GM15510 (cell line): ENCODE data around the gene CFAP46.

Experiments used
- POLR2A ChIP-seq: IDR thresholded peaks from 3 replicates; pipeline ENCODE4 v1.6.1; 2011; ENCODE audit warnings: borderline replicate concordance; ENCODE audit not compliant: insufficient read length; ENCODE audit errors: extremely low read depth

CFAP46 gene

DNA sequence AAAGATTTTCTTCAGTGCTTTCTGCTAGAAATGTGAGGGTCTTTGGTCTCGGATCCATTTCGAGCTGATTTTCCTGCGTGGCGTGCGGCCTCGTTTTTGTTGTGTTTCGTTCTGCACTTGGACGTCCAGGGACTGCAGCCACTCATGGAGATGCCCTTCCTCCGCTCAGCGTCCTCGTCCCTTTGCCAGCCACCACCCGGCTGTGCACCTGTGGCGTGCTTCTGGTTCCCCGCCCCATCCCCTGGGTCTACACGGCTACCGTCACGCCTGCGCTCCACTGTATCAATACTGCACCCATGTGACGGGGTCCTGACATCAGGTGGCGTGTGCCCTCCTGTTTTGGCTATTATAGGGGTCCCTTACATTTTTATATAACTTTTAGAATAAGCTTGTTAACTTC lies 113.7 kb downstream of the CFAP46 start:
- TF ChIP-seq POLR2A = no peak

DNA sequence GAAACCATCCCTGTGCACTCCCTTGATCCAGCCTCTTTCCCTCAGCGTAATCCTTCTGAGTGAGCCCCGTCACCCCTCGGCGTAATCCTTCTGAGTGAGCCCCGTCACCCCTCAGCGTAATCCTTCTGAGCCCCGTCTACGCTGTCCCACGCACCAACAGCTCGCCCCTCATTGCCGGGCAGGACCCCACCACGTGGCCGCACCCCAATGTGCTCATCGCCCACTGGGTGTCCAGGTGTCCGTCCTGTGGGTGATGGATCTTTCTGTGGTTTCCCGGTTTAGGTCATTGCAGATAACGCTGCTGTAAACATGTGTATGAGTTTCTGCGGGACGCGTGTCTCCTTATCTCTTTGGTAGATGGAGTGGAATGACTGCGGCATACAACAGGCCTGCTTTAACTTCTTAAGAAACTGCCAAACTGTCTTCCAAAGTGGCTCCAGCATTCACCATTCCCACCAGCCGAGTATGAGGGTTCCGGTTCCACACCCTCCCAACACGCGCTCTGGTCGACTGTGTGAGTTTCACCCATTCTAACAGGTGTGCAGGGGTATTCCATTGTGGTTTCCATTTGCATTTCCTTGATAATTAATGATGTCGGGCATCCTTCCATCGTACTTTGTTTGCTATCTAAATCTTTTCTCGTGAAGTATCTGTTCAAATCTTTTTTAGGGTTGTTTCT lies 114.4 kb downstream of the CFAP46 start:
- TF ChIP-seq POLR2A = no peak

DNA sequence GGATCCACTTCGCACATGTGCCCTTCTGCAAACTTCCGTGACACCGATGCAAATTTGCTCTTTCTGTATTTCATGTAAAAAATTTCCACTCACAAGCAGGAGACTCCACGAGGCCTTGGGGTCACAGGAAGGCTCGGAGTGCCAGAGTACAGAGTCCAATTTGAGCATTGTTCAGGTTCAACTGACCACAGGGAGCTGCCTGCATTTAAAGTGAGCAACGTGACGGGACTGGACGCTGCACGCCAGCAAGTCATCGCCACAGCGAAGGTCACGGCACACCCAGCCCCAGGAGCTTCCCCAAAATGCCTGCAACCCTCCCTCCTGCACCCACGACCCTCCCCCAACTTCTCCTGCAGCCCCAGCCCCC lies 115.0 kb downstream of the CFAP46 start:
- TF ChIP-seq POLR2A = no peak

DNA sequence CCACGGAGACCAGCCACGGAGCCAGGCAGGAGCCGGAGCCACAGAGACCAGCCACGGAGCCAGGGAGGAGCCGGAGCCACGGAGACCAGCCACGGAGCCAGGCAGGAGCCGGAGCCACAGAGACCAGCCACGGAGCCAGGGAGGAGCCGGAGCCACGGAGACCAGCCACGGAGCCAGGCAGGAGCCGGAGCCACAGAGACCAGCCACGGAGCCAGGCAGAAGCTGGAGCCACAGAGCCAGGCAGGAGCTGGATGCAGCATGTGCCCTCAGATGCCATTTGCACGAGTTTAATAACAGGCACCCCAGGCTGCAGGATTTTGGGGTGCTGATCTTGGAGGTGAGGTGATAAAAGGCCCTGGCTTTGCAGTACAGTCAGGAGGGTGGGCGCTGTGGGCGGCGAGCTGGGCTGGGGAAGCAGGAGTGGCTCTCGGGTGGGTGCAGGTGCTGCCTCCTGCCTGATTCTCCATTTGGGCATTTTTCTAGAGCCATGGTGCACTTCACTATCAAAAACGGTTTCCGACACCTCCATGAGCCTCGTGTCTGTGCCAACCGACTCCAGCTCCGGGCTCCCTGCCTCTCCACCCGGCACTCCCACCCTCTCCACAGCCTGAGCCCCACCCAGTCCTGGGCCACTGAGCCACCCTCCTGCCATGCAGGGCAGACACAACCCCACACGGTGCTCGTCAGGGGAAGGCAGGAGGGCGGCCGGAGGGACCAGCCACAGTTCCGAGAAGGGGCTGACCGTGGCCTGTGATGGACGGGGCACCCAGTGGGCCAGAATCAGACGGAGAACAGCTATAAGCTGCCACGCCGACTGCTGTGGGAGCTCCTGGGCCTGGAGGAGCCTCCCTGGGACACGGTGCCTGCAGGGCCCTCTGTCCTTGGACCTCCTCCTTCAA lies 115.6 kb downstream of the CFAP46 start:
- TF ChIP-seq POLR2A = no peak

DNA sequence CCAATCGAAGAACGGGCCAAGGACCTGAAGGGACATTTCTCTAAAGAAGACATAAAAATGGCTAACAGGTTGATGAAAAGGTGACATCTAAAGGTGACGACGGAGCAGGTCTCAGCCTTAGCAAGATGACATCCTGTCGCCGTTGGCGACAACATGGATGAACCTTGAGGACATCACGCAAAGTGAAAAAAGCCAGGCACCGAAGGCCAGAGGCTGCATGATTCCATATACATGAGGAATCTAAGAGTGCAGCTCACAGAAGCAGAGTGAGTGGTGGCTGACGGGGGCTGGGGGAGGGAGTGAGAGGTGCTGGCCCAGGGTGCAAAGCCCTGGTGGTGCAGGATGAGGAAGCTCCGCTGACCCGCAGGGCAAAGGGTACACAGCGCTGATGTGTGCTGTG lies 122.3 kb downstream of the CFAP46 start:
- TF ChIP-seq POLR2A = no peak

DNA sequence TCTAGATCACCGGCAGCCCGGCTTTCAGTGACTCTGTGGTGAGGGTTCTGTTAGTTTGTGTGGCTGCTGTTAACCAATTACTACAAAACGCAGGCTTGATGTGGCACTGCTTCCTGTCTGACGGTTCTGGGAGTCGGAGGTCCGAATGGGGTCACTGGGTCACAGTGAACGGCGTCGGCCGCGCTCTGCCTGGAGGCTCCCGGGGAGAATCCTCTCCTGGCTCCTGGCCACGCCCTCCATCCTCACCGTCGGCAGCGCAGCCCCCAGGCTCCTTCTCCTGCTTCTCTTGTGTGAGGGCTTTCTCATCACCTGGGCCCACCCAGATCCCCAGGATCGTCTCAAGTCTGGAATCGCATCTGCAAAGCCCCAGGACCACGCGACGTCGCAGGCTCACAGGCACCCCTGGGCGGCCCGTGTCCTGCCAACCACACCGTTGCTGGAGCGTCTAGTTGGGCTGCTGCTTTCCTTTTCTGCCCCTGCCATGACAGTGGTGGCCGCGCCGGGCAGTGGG lies 124.6 kb downstream of the CFAP46 start:
- no peak for TF ChIP-seq POLR2A

DNA sequence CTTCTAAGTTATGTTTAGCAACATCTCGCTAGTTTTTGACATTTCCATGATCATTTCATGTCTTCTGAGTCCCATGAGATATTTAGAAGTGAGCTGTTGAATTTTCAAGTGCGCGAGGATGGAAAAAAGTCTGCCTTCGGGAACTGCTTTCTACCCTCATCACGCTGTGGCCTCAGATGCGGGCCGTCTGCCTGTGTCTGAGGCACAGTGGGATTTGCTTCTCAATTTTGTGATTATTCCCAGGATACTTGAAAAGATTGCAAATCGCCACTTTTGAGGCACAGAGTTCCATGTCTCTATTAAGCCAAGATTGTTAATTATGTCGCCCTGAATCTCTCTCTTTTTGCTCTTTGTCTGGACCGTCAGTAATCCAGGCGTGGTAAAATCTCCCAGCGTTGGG lies 125.7 kb downstream of the CFAP46 start:
- no peak for TF ChIP-seq POLR2A

DNA sequence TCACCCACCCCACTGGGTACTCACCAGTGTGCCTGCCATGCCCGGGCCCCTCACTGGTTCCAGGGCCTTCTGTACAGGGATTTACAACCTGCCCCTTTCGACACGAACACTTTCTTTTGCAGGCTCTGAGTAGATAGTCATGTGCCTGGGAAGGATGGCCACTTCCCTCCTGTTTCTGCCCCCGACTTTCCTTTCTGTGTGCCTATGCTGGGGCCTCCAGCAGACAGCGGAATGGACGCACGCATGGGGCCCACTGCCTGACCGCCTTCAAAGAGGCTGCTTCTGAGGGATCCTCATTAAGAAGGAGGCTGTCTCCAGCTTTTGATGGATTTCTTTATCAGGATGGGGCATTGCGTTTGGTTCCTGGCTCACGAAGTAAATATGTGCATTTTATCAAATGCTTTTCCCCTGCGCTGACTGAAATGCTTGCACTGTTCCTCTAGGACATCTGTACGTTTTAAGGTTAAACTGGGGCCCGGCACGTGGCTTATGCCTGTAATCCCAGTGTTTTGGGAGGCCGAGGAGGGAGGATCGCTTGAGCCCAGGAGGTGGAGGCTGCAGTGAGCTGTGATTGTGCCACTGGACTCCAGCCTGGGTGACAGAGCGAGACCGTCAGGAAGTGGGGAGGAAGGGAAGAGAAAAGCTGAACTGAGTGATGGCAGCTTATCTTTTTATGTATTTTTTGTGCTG lies 127.1 kb downstream of the CFAP46 start:
- TF ChIP-seq POLR2A = no peak

DNA sequence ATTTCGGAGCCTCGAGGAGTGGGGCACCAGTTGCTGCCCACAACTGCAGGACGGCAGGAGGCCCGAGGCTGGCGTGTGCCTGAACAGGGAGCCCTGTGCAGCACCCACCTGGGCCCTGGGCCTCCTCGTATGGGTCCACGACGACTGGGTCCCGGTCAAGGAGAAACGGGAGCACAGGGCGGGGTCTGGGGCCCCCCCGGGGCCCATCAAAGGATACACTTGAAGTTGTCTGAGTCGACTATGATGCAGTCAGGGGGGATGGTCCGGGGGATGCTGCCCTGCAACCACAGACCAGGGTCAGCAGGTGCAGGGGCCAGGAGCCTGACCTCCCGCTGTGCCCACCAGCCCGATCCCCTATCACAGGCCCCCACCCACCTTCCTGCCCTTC lies 127.9 kb downstream of the CFAP46 start:
- no peak for TF ChIP-seq POLR2A

DNA sequence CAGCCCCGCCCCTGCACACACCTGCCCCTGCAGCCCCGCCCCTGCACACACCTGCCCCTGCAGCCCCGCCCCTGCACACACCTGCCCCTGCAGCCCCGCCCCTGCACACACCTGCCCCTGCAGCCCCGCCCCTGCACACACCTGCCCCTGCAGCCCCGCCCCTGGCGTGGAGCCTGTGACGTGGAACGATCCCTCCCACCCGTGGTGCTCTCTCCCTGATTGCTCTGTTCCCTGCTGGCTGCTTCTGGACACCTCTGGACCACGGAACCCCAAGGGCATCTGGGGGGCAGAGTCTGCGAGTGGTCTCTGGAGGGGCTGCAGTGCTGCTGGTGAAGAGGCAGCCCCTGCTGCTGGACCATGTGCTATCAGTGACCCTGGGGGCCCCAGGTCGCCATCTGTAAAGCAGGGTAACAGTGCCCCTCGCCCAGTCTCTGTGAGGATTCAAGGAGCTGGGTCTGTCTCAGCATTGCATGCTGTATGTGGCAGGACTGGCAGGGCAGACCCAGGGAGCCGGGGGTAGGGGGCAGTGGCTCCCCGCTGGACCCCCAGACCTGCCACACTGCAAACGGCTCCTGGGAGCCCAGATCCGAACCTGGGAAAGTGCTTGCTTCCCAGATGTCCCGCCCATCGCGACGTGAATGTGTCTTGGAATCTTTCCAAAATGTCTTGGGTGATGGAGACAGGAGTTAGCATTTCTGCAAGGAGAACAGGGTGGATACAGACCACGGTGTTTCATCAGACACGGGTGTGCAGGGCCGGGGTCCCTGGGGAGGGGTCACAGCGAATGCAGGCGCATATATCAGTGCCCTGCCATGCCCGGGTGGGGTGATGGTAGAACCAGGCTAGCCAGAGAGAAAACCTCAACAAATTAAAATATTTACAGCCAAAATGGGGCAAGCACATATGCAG lies 128.6 kb downstream of the CFAP46 start:
- TF ChIP-seq POLR2A = no peak

DNA sequence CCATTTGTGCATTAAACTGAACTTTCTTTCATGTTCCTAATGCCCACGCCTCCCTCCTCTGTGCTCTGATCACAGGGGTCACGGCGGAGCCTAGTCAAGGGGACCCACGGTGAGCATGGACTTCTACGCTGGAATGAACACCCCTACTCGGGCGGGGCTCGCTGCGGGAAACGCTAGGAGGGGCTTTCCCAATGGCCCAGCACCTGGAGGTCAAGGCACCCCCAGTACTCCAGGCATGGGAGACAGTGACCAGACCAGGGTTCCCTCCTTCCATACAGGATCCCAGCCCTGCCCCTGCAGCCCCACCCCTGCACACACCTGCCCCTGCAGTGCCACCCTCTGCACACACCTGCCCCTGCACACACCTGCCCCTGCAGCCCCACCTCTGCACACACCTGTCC lies 129.4 kb downstream of the CFAP46 start:
- no peak for TF ChIP-seq POLR2A

DNA sequence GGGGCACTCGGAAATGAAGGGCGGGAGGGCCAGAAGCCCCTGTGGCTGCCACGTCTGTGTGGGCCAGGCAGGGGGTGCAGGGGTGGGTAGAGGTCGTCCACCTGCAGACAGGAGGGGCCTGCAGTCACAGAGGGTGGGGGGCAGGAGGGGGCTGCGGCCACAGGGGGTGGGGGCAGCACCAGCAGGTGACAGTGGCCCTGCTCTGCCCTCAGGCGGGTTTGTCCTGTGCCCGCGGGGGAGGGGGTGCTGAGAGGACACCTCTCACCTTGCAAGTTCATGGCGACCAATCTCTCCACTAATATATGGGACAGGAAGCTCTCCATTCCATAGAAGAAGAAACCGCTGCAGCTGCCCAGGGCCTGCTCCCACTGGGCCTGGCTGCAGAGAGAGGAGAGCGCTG lies 129.8 kb downstream of the CFAP46 start:
- TF ChIP-seq POLR2A = no peak

DNA sequence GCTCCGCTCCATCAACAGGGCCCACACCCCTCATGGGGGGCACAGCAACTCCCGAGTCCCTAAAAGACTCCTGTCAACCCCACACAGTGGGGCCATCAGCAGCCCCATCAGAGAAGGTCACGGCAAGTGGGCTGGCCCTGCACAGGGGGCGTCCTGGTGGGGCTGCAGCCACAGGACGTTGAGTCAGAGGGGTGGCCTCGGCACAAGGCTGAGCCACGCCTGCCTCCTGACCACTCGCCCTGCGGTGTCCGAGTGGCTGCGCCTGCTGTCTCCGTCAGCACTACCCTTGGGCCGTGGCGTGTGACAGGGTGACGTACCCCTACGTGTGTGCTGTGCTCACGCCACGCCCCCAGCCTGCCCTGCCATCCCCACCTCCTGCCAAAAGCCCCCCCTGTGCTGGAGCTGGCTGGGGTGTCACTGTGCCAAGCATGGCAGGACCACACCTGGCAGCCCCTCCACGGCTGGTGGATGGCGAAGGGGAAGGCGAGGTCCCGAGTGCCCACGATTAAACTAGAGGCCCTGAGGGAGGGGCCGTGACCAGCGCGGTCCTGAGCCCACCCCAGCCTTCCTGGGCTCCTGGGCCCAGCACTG lies 130.4 kb downstream of the CFAP46 start:
- no peak for TF ChIP-seq POLR2A

DNA sequence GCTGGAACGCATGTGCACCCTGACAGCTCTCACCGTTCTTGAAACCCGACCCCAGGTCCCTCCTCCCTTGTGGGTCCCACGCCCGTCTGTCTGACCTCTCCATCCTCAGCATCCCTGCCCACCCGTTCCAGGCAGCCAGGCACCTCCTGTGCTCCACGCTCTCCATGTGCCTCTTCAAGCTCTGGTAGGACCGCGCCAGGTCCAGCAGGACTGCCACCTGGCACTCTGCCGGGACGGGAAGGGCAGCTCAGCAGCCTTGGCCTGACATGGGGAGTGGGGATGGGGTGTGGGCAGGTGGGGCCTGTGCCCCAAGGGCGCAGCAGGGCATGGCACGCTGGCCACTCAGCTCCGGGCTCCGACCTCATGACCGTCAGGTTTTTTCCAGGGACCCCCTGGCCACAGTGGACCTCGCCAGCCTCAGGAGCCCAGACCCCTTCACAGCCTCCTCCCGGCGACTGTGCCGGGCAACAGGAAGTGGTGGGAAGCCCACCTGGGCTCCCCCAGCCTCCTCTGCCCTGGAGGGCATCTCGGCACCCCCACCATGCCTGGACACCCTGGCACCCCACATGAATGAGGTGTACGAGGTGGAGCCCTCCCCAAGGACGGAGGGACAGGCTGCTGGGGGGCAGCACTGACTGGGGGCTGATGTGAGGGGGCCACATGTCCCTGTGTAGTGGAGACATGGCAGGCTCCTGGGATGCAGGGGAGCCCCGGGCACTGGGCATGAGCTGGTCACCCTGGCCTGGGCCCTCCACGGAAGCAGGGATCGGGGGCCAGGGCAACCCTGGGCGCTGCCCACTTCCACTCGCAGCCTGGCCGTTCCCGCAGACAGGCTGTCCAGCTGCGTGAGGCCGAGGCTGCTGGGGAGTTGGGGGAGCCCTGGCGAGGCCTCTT lies 131.3 kb downstream of the CFAP46 start:
- no peak for TF ChIP-seq POLR2A
